Smooth muscle cell (in vitro differentiated cells): ENCODE measurements around the gene GNA12. TPM values are rescaled to one million over a fixed set of nuclear protein-coding genes. Genes with fewer than 3 reads are reported as not detected.

ENCODE experiments used
- DNase-seq: peaks from one replicate; lab custom pipeline; 2025; ENCODE audit not compliant: unreplicated experiment; lab: John Stamatoyannopoulos, UW
- H2AFZ ChIP-seq: fragments of 200-600 bp; sonication (generic); 2 replicates; pipeline ENCODE4 v1.6.0; 2016; ENCODE audit warnings: antibody characterized with exemption, low read depth, mild to moderate bottlenecking
- H3F3A ChIP-seq: fragments of 200-600 bp; sonication (generic); 2 replicates; pipeline ENCODE4 v1.6.0; 2017; ENCODE audit warnings: antibody characterized with exemption, low read depth
- H3K27ac ChIP-seq: fragments of 200-600 bp; sonication (generic); 2 replicates; pipeline ENCODE4 v1.5.1; 2016; ENCODE audit warnings: low read depth, mild to moderate bottlenecking
- H3K27me3 ChIP-seq: fragments of 200-600 bp; sonication (generic); 2 replicates; pipeline ENCODE4 v1.6.1; 2016; ENCODE audit warnings: low read depth, mild to moderate bottlenecking
- H3K36me3 ChIP-seq: fragments of 200-600 bp; sonication (generic); 2 replicates; pipeline ENCODE4 v1.5.1; 2016; ENCODE audit warnings: low read depth
- H3K4me1 ChIP-seq: fragments of 200-600 bp; sonication (generic); 2 replicates; pipeline ENCODE4 v1.5.1; 2016; ENCODE audit warnings: low read depth
- H3K4me2 ChIP-seq: fragments of 200-600 bp; sonication (generic); 2 replicates; pipeline ENCODE4 v1.6.0; 2016; ENCODE audit warnings: mild to moderate bottlenecking
- H3K4me3 ChIP-seq: fragments of 200-600 bp; sonication (generic); 2 replicates; pipeline ENCODE4 v1.5.1; 2016; ENCODE audit warnings: mild to moderate bottlenecking
- H3K79me2 ChIP-seq: fragments of 200-600 bp; sonication (generic); 2 replicates; pipeline ENCODE4 v1.6.0; 2016; ENCODE audit warnings: low read depth, mild to moderate bottlenecking
- H3K9ac ChIP-seq: fragments of 200-600 bp; sonication (generic); 2 replicates; pipeline ENCODE4 v1.6.0; 2016; ENCODE audit warnings: low read depth
- H3K9me3 ChIP-seq: fragments of 200-600 bp; sonication (generic); replicated peaks from 2 replicates; pipeline ENCODE4 v1.5.1; 2016; ENCODE audit warnings: low read depth
- H4K20me1 ChIP-seq: fragments of 200-600 bp; sonication (generic); 2 replicates; pipeline ENCODE4 v1.6.0; 2016; ENCODE audit warnings: low read depth
- CTCF ChIP-seq: fragments of 200-600 bp; sonication (generic); IDR thresholded peaks from 2 replicates; pipeline ENCODE4 v1.5.1; 2017; ENCODE audit warnings: borderline replicate concordance, mild to moderate bottlenecking, antibody characterized with exemption; ENCODE audit not compliant: insufficient read depth, poor library complexity, severe bottlenecking
- WGBS: methylation state at CpG from one replicate; pipeline ENCODE4 v1.1.7; 2016; ENCODE audit warnings: low lambda C conversion rate; 5-methylcytosine and 5-hydroxymethylcytosine counted together
- polyA plus RNA-seq: library from polyadenylated mRNA; unstranded; fragments of >200 nt; fragmentation: Nextera tagmentation; extraction: Ambion mirVana; gene quantifications from 2 replicates; pipeline ENCODE4 v1.2.1, GENCODE V29; 2016
- total RNA-seq: library from RNA; depleted of rRNA; stranded (reverse); fragments of >200 nt; gene quantifications from 2 replicates; pipeline ENCODE4 v1.2.3, GENCODE V29; 2014

Gene GNA12
- total and polyA plus RNA-seq, 2 experiments from 2014 or later: 20.3 to 34.7 TPM

DNA sequence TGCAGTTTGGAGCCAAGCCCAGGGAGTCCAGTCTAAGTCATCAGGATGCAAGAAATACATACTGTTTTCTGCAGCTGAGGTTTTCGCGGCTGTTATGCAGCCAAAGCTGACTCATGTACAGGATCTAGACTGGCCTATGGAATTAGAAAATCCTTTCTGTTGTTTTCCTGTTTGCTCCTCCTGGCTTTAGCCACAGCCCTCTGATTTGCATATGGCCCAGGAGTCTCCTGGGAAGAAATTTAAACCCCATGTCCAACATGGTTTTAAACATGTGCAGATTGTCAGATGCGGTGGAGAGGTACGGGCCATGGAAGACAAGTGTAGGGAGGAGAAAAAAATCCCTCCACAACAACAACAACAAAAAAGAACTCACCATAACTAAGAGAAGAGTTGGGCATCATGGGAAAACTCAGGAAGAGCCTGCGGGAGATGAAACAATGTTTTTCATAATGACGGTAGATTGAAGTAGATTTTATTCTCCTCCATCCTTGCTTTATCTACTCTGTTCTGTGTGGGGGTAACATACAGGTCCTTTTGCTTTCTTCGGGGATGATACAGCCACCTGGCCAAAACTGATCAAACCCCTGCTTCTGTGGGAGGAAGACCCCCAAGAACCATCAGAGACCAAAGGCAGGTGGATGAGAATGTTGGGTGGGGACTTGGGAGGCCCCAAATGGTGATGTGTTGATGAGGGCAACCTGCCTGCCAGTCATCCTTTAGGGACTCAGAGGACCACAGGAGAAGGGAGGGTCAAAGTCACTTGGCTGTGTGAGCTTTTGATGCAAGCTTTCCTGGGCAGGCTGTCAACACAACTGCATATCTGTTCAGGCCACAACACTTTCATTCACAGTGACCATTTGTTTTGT, 29.8 kb upstream of the GNA12 start:
- no peak overlapping the region for H3K4me3 ChIP-seq
- H3K9me3 ChIP-seq: no peaks in the 10 kb centered on the region
- H3K79me2 ChIP-seq: no peaks in the 10 kb centered on the region
- peak overlapping the region; percentile 95 for H3K27ac ChIP-seq
- H2AFZ ChIP-seq: no peak overlapping the region
- H3K36me3 ChIP-seq: no peaks in the 10 kb centered on the region
- TF ChIP-seq CTCF: no peak
- H4K20me1 ChIP-seq: no peaks in the 10 kb centered on the region
- no peak for DNase-seq
- H3K4me2 ChIP-seq: peak overlapping the region; percentile 13
- peaks cover 17% of the 10 kb centered on the region for H3F3A ChIP-seq
- peak overlapping the region; percentile 89 for H3K9ac ChIP-seq
- no peaks in the 10 kb centered on the region for H3K4me1 ChIP-seq
- H3K27me3 ChIP-seq: no peaks in the 10 kb centered on the region
- 29% methylated on average over 7 of the region's 7 CpGs for WGBS

- H3K27me3 ChIP-seq: no peaks in the 10 kb centered on the region
- H3K4me3 ChIP-seq: no peak overlapping the region
- peak overlapping the region; percentile 13 for H3K4me2 ChIP-seq
- no peaks in the 10 kb centered on the region for H3K9me3 ChIP-seq
- peak overlapping the region; percentile 95 for H3K27ac ChIP-seq
- no peaks in the 10 kb centered on the region for H3K79me2 ChIP-seq
- peaks cover 17% of the 10 kb centered on the region for H3F3A ChIP-seq
- DNase-seq: no peak
- H2AFZ ChIP-seq: no peak overlapping the region
- H4K20me1 ChIP-seq: no peaks in the 10 kb centered on the region
- no peak for TF ChIP-seq CTCF
- H3K4me1 ChIP-seq: no peaks in the 10 kb centered on the region
- no peak overlapping the region for H3K9ac ChIP-seq
- H3K36me3 ChIP-seq: no peaks in the 10 kb centered on the region
- WGBS: 51% methylated on average over 10 of the region's 10 CpGs
Measured at GRCh38 chr7:2873146-2873545, 29.0 kb upstream of the GNA12 start.

- TF ChIP-seq CTCF: no peak
- Histone ChIP-seq H3K4me1 (no peaks in the 10 kb centered on the region), H3F3A (peaks cover 17% of the 10 kb centered on the region), H4K20me1 (no peaks in the 10 kb centered on the region), H3K4me3 (no peak overlapping the region), H3K9me3 (no peaks in the 10 kb centered on the region), H3K9ac (no peak overlapping the region), H3K4me2 (no peak overlapping the region), H3K79me2 (no peaks in the 10 kb centered on the region), H2AFZ (no peak overlapping the region), H3K27ac (no peak overlapping the region), H3K27me3 (no peaks in the 10 kb centered on the region), H3K36me3 (no peaks in the 10 kb centered on the region)
- 92% methylated on average over 10 of the region's 10 CpGs for WGBS
- no peak for DNase-seq
Measured at GRCh38 chr7:2872296-2872874, 28.3 kb upstream of the GNA12 start.
